ENCODE data around the gene ACR. TPM values are rescaled to one million over a fixed set of nuclear protein-coding genes. Genes with fewer than 3 reads are reported as not detected.

ACR gene
- total and polyA plus RNA-seq, 2 of the 8 experiments (the other 6 are each of a cell fraction or from before 2014, with no cell fraction given) = 0.56 TPM; not detected in 1

DNA sequence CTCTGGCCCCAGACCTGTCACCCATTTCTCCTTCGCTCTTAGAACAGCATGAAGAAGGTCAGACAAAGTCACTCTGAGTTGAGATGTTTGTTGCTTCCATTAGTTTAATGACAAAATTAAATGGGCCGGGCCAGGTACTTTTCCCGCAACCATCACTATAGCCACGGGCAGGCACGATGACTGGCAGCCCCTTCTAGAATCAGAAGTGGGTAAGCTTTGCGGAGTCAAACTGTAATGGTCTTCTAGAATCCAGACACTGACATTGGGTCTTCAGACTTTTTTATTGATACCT is 2.3 kb upstream of the ACR start:
- FAIRE-seq (no peak), DNase-seq (ENCODE audit: low read depth in 1 of 2, low spot score in 2 of 2) (no peak)
- Histone ChIP-seq H2BK5ac (ENCODE audit: low read depth, low read length) (no peak overlapping the region), H3K27ac (ENCODE audit: low read depth, low read length) (no peak overlapping the region), H3K4me3 (ENCODE audit: extremely low read depth in 1 of 4, insufficient read depth in 2 of 4, low read depth in 3 of 4, low read length in 4 of 4) (no peak overlapping the region), H2BK12ac (ENCODE audit: low read depth, low read length) (no peak overlapping the region), H4K20me1 (replicated peaks in 1 of 2; ENCODE audit: control insufficient read depth in 1 of 2, insufficient read depth in 2 of 2, low read length in 2 of 2) (peaks cover 0 to 5% of the 10 kb centered on the region in 2 experiments), H3K9me3 (ENCODE audit: insufficient read depth in 2 of 2, low read depth in 1 of 2, low read length in 1 of 2) (no peaks in the 10 kb centered on the region), H3K23me2 (ENCODE audit: low read depth, low read length) (no peaks in the 10 kb centered on the region; the same call in 1 of the 2 replicates), H3K36me3 (ENCODE audit: control insufficient read depth in 2 of 4, insufficient read depth in 4 of 4, low read length in 3 of 4) (no peaks in the 10 kb centered on the region), H2BK120ac (replicated peaks; ENCODE audit: low read depth, low read length) (no peak overlapping the region), H3K18ac (ENCODE audit: extremely low read depth, low read length) (no peak overlapping the region), H3K79me2 (ENCODE audit: control insufficient read depth in 1 of 2, insufficient read depth in 2 of 2, low read length in 2 of 2) (no peaks in the 10 kb centered on the region), H4K91ac (replicated peaks; ENCODE audit: insufficient read length, low read length) (no peak overlapping the region), H4K8ac (ENCODE audit: extremely low read depth, insufficient read depth, low read length) (no peak overlapping the region), H3K79me1 (ENCODE audit: low read depth, low read length) (no peaks in the 10 kb centered on the region), H3K56ac (replicated peaks; ENCODE audit: insufficient read length, low read depth, low read length) (no peak overlapping the region), H3K4me1 (replicated peaks in 1 of 4; ENCODE audit: control insufficient read depth in 3 of 4, insufficient read depth in 4 of 4, low read length in 3 of 4) (peaks cover 0 to 2% (median 0%) of the 10 kb centered on the region in 4 experiments; a peak in 2 of 7 replicates), H3K14ac (ENCODE audit: insufficient read length) (no peak overlapping the region), H3K23ac (ENCODE audit: insufficient read length) (no peak overlapping the region), H3K4me2 (ENCODE audit: insufficient read depth in 1 of 2, low read depth in 2 of 2, low read length in 2 of 2) (no peak overlapping the region), H3K27me3 (replicated peaks in 1 of 4; ENCODE audit: control insufficient read depth in 3 of 4, extremely low read depth in 1 of 4, insufficient read depth in 3 of 4, low read length in 3 of 4) (peaks cover 9 to 83% (median 60%) of the 10 kb centered on the region in 4 experiments), H2BK15ac (ENCODE audit: low read length) (no peak overlapping the region), H3K9ac (replicated peaks in 1 of 4; ENCODE audit: extremely low read depth in 1 of 4, low read depth in 3 of 4, low read length in 3 of 4) (no peak overlapping the region), H2AFZ (ENCODE audit: low read length) (no peak overlapping the region), H2BK20ac (ENCODE audit: low read length) (no peak overlapping the region), H3K4ac (replicated peaks; ENCODE audit: insufficient read length, low read depth, low read length) (no peak overlapping the region), H2AK5ac (ENCODE audit: low read depth, low read length) (no peak overlapping the region), H4K5ac (ENCODE audit: insufficient read length, low read depth, low read length) (no peak overlapping the region)
- ChIA-PET POLR2A (ENCODE audit: partially characterized antibody) (no interaction called here), CTCF (ENCODE audit: partially characterized antibody) (no interaction called here)
- 74% methylated on average over 6 of the region's 6 CpGs; no CpG with 5 or more reads in 1 of the 2 experiments for WGBS, 2 experiments (ENCODE audit: extremely low coverage in 1 of 2, insufficient coverage in 1 of 2, insufficient read length in 1 of 2, insufficient replicate concordance in 2 of 2, low coverage in 1 of 2, low lambda C conversion rate in 2 of 2, missing lambda C conversion rate in 1 of 2)
- TF ChIP-seq POLR2A (IDR thresholded peaks at IDR 0.05; ENCODE audit: control extremely low read depth in 1 of 2, low read depth in 2 of 2, low read length in 2 of 2) = no peak
- TF ChIP-seq EZH2 (IDR thresholded peaks at IDR 0.05; ENCODE audit: low read depth, low read length, severe bottlenecking) = no peak
- no peak for TF ChIP-seq HDAC6 (IDR thresholded peaks at IDR 0.05; ENCODE audit: low read depth, low read length)
- TF ChIP-seq, protein P1, sequence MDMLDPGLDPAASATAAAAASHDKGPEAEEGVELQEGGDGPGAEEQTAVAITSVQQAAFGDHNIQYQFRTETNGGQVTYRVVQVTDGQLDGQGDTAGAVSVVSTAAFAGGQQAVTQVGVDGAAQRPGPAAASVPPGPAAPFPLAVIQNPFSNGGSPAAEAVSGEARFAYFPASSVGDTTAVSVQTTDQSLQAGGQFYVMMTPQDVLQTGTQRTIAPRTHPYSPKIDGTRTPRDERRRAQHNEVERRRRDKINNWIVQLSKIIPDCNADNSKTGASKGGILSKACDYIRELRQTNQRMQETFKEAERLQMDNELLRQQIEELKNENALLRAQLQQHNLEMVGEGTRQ (IDR thresholded peaks at IDR 0.05; ENCODE audit: low read length) = no peak
- TF ChIP-seq CBX8 (IDR thresholded peaks at IDR 0.05; ENCODE audit: borderline replicate concordance, low read depth, low read length) = no peak
- TF ChIP-seq TCF12 (IDR thresholded peaks at IDR 0.05; ENCODE audit: low read depth, low read length) = no peak
- no peak for TF ChIP-seq SP2 (IDR thresholded peaks at IDR 0.05; ENCODE audit: low read length)
- TF ChIP-seq BACH1 (IDR thresholded peaks at IDR 0.05; ENCODE audit: low read length) = no peak
- no peak for TF ChIP-seq NANOG (IDR thresholded peaks at IDR 0.05; ENCODE audit: insufficient read depth, low read depth, low read length, poor library complexity, severe bottlenecking)
- TF ChIP-seq EGR1 (IDR thresholded peaks at IDR 0.05; ENCODE audit: borderline replicate concordance, low read depth, low read length) = no peak
- TF ChIP-seq PHF8 (conservative IDR thresholded peaks at IDR 0.05; ENCODE audit: low read depth, low read length) = no peak
- TF ChIP-seq, protein P2, sequence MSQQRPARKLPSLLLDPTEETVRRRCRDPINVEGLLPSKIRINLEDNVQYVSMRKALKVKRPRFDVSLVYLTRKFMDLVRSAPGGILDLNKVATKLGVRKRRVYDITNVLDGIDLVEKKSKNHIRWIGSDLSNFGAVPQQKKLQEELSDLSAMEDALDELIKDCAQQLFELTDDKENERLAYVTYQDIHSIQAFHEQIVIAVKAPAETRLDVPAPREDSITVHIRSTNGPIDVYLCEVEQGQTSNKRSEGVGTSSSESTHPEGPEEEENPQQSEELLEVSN (IDR thresholded peaks at IDR 0.05) = no peak
- no peak for TF ChIP-seq GTF2F1 (IDR thresholded peaks at IDR 0.05; ENCODE audit: borderline replicate concordance, low read depth, low read length)
- no peak for TF ChIP-seq SIX5 (IDR thresholded peaks at IDR 0.05; ENCODE audit: low read depth, low read length)

Data from H1 (cell line).